Measurements from ENCODE around the gene SCN8A. TPM values are rescaled to one million over a fixed set of nuclear protein-coding genes. Genes with fewer than 3 reads are reported as not detected.
"Not testable (repeated sequence)": the region's sequence is repeated elsewhere in the genome, so short reads cannot be mapped to it uniquely, and the experiment has no call there.

SCN8A gene
- total RNA-seq, 1 donor from 2014 or later: 0.47 TPM

DNA sequence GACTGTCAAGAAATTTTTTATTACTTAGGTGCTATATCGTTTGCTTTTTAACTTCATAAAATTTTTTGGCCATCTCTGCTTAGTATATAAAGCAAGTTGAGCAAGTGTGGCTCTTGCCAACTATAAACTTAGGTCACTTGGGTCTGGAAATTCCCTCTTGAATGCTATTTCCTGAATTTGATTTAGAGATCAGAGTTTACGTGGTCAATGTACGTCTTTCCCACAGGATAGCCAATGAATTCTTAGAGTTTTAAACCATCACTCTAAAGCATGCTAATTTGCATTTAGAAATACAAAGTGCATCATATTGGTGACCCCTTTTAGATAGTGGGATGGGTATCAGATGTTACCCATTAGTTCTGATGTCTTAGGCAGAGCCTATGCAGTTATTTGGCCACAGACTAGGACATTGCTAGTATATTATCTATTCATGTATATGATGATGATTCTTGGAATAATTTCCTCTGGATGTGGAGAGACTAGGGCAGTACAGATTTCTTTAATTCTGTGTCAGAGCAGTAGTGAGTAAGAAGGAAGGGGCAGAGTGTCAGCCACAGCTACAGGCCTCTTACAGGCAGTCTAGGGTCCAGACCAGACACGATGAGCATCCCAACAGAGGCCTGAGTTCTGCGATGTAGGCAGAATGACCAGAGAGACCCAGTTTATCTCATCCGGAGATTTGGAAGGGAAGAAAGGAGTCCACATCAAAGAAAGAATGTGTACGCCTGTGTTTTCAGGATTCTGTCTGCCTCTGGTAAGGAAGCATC lies 30.3 kb downstream of the SCN8A start:
- intact Hi-C loops (cut with micrococcal nuclease): no loop called here

DNA sequence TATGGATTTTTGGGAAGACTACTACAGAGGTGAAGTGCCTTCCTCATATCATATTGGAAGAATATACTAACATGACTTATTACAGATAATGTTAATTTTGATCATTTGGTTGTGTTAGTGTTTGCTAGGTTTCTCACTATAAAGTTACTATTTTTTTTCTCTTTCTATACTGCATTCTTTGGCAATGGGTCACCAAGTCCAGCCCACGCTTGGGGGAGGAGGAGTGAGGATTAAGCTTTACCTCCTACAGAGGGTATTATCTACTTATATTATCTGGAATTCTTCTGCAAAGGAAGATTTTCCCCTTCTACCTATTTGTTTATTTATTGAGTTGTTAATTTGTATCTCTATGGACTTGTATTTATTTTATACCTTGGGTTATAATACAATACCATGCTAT lies 31.5 kb downstream of the SCN8A start:
- intact Hi-C loops (cut with micrococcal nuclease): no loop called here

DNA sequence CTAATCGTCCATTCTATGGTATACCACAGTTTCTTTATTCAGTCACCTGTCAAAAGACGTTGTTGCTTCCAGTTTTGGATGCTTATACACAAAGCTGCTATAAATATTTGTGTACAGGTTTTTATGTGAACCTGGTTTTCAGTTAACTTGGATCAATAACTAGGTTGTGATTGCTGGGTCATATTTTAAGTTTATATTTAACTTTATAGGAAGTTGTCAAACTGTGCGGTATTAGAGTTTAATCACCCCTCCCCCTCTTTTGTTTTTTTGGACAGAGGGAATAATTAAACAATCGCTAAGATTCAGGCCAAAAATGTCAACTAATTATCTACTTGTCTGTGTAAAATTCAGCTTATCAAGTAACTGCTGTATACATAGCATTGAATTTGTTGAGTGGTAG lies 34.3 kb downstream of the SCN8A start:
- intact Hi-C loops (cut with micrococcal nuclease): no loop called here

GRCh38 chr12:51626115-51626514 lies 35.1 kb downstream of the SCN8A start:
- intact Hi-C loops (cut with micrococcal nuclease): no loop called here

- intact Hi-C loops (cut with micrococcal nuclease): no loop called here
Observed at GRCh38 chr12:51626629-51627028, 35.6 kb downstream of the SCN8A start.

DNA sequence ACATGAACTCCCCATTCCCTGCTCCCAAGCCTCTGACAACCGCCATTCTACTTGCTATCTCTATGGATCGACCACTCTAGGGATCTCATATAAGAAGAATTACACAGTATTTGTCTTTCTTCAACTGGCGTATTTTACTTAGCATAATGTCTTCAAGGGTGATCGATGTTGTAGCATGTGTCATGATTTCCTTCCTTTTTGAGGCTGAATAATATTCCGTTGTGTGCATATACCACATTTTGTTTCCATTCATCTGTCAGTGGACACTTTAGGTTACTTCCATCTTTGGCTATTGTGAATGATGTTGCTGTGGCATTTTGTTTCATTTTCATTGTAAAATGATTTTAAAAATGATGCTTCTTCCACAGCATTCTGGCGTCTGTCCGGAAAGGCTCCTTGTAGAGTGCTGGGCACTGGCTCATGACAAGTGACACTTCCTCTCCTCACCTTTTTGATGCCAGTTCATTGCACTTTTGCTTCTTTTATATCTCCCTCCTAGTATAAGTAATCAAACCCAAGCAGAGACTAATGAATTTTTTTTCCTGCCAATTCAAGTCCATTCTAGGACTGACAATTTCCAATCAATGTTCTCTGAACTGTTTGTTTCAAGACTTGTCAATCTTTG lies 39.3 kb downstream of the SCN8A start:
- intact Hi-C loops (cut with micrococcal nuclease): no loop called here

- intact Hi-C loops (cut with micrococcal nuclease): no loop called here
Observed at GRCh38 chr12:51630986-51631385, 40.0 kb downstream of the SCN8A start.

GRCh38 chr12:51631591-51631990 lies 40.6 kb downstream of the SCN8A start:
- intact Hi-C loops (cut with micrococcal nuclease): no loop called here

- intact Hi-C loops (cut with micrococcal nuclease): no loop called here
Observed at GRCh38 chr12:51632623-51633022, 41.6 kb downstream of the SCN8A start.

DNA sequence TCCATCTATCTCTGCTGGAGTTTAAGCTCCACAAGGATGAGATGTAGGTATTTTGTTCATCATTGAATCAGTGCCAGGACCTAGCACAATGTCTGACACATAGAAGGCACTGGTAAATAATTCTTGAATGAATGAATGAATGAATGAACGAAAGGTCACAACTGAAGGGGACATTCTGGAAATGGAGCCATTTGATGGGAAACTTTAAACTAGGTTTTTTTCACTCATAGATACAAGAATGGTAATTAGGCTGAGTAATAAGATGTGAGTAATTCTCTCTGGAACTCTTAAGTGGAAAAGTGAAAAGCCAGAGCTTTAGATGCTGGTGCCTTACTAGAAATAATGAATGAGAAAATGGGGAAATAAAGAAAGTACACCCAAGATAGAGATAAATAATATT lies 44.3 kb downstream of the SCN8A start:
- intact Hi-C loops (cut with micrococcal nuclease): no loop called here

DNA sequence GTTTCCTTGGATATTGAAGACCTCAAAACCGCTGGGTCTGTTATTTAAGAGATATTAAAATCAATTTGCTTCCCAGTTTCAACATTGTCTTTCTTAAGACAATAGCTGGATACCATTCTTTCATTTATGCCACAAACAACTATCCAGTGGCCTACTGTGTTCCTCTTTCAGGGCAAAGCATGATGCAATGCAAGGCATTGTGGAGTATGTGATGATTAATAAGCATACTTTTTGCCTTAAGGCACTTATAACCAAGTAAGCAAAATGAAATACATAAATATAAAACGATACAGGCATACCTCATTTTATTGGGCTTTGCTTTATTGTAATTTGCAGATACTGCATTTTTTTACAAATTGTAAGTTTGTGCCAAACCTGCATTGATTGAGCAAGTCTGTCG lies 45.5 kb downstream of the SCN8A start:
- intact Hi-C loops (cut with micrococcal nuclease): no loop called here

DNA sequence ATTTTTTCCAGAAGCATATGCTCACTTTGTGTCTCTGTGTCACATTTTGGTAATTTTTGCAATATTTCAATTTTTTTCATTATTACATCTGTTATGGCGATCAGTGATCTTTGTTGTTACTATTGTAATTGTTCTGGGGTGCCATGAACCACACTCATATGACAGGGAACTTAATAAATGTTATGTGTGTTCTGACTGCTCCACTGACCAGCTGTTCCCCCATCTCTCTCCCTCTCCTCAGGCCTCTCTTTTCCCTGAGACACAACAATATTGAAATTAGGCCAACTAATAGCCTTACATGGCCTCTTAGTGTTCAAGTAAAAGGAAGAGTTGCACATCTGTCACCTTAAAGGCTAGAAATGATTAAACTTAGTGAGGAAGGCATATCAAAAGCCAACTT lies 46.0 kb downstream of the SCN8A start:
- intact Hi-C loops (cut with micrococcal nuclease): no loop called here

DNA sequence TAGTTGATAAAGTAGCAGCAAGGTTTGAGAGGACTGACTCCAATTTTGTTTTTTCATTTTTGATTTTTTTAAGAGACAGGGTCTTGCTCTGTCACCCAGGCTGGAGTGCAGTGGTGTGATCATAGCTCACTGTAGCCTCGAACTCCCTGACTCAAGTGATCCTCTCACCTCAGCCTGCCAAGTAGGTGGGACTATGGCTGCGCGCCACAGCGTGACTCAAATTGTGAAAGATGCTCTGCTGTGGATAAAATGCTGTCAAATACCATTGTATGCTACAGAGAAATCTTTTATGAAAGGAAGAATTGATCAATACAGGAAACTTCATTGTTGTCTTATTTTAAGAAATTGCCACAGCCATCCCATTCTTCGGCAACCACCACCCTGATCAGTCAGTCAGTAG lies 48.3 kb downstream of the SCN8A start:
- intact Hi-C loops (cut with micrococcal nuclease): no loop called here

DNA sequence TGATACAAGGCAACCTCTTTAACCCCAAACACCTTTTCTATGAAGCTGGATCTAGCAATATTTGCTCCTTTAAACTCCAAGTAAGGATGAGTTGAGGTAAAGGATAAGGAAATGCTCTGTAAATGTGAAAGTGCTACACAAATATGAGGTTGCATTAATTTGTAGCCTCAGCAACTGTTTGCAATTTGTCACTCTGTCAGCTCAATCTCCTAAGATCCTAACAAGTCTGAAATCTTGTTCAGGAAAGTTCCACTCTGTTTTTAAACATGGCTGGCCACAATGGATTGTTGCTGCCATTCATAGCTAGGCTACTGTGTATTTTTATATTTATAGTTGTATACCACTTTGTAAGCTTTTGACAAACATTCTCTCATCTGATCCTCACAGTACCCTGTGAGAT lies 51.3 kb downstream of the SCN8A start:
- intact Hi-C loops (cut with micrococcal nuclease): no loop called here

DNA sequence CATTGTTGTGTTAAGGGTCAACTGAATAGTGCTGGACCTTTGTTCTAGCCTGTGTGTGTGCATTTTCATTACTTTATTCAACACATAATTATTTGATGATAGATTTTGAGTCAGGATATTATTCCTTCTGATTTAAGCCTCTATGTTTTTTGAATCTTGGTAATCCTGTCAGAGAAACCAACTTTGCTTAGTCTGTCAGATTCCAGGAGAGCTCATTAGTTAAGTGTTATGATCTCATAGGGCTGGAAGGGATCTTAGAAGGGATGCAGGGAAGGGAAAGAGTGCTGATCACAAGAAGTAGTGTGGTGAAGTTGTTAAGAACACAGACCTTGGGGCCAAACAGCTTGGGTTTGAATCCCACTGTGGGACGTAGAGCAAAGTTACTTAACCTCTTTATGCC lies 52.9 kb downstream of the SCN8A start:
- intact Hi-C loops (cut with micrococcal nuclease): no loop called here

DNA sequence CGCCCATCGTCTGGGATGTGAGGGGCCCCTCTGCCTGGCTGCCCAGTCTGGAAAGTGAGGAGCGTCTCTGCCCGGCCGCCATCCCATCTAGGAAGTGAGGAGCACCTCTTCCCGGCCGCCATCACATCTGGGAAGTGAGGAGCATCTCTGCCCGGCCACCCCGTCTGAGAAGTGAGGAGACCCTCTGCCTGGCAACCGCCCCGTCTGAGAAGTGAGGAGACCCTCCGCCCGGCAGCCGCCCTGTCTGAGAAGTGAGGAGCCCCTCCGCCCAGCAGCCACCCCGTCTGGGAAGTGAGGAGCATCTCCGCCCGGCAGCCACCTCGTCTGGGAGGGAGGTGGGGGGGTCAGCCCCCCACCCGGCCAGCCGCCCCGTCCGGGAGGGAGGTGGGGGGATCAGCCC lies 53.7 kb downstream of the SCN8A start:
- intact Hi-C loops (cut with micrococcal nuclease): not testable (repeated sequence)

GRCh38 chr12:51645961-51646360 lies 54.9 kb downstream of the SCN8A start:
- intact Hi-C loops (cut with micrococcal nuclease): no loop called here

DNA sequence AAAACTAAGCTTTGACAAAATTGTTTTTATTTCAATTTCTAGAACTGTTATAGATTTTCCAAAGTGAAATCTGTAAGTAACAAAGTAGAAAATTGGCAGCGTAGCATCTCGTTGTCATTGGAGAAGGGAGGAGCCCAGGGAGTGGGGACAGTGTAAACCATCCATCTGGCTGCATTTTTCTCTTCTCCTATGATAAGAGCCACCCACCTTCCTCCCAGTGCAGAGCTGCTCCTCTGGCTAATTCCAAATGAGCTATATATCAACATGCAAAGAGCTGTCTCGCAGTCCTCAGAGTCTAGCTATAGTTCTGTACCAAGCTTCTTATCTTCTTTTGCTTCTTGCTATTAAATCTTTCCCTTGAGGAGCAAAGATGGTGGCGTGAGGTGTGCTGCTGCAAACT lies 56.6 kb downstream of the SCN8A start:
- intact Hi-C loops (cut with micrococcal nuclease): no loop called here

DNA sequence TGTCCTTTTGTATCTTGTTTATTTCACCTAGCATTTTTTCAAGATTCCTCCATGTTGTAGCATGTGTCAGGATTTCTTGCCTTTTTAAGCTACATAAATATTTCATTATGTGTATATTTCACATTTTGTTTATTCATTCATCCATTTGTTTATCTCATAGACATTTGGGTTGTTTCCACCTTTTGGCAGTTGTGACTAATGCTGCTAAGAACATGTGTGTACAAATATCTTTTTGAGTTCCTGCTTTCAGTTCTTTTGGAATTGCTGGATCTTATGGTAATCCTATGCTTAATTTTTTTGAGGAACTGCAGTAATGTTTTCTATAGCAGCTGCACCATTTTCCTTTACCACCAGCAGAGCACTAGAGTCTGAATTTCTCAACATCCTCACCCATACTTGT lies 62.4 kb downstream of the SCN8A start:
- intact Hi-C loops (cut with micrococcal nuclease): no loop called here

DNA sequence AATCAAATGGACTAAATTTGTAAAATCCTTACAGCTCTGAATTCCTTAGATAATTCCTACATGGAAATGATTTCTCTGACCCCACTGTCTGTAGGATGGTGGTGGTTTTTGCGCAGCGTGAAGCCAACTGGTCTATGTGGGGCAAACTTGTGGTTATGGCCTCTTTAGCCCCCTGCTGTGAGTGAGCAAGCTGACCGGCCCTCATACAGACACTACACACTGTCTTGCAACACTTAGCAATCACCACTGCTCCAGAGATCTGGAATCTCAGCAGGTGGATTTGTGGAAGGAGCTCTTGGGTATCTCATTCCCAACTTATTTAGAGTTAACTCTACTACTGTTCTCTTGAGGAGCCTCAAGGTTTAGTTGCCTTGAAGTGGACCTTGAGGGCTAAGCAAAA lies 70.2 kb downstream of the SCN8A start:
- intact Hi-C loops (cut with micrococcal nuclease): no loop called here

GRCh38 chr12:51661836-51662235 lies 70.8 kb downstream of the SCN8A start:
- intact Hi-C loops (cut with micrococcal nuclease): no loop called here

GRCh38 chr12:51662728-51663154 lies 71.7 kb downstream of the SCN8A start:
- intact Hi-C loops (cut with micrococcal nuclease): no loop called here

GRCh38 chr12:51663390-51663789 lies 72.4 kb downstream of the SCN8A start:
- intact Hi-C loops (cut with micrococcal nuclease): no loop called here

Measured in T-helper 1 cell treated with Interleukin-12 subunit alpha and Interleukin-12 subunit beta and Interleukin-4 antibody, amounts not matched to agents 30 ng/mL and 1 ng/mL, for 36 hours (primary cell).